ENCODE results near the gene GIPC2. TPM values are rescaled to one million over a fixed set of nuclear protein-coding genes. Genes with fewer than 3 reads are reported as not detected.

GIPC2 gene
- polyA plus RNA-seq, 1 donor (not counting 4 experiments of a cell fraction or from before 2014, with no cell fraction given), result 0.28 TPM

DNA sequence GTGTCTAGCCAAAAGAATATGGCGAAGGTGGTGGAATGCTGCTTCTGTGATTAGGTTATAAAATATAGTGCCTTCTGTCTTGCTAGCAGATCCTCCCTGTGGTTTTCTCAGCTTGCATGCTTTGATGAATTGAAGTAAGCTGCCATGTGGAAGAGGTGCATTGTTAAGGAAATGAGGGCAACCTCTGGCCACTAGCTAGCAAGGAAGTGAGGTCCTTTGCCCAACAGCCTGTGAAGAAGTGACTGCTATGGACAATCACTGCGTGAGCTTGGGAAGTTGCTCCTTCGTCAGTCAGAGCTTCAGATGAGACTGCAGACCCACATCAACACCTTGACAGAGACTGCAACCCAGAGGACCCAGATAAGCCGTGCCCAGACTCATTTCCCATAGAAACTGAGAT lies 109.4 kb downstream of the GIPC2 start:
- Histone ChIP-seq H3K79me2 (ENCODE audit: control insufficient read depth, insufficient read depth, low read length) (no peaks in the 10 kb centered on the region), H3K27ac (ENCODE audit: control insufficient read depth, insufficient read depth, low read length) (no peak overlapping the region), H3K9me1 (ENCODE audit: control insufficient read depth, extremely low read depth, insufficient read depth, low read length) (no peaks in the 10 kb centered on the region), H3K4me2 (ENCODE audit: control insufficient read depth, extremely low read depth, insufficient read depth, low read depth, low read length) (no peak overlapping the region), H3K4me1 (ENCODE audit: control insufficient read depth, extremely low read depth, insufficient read depth, low read length) (peaks cover 8% of the 10 kb centered on the region), H3K9ac (ENCODE audit: control insufficient read depth, extremely low read depth, insufficient read depth, low read length) (no peak overlapping the region), H2AFZ (ENCODE audit: control insufficient read depth, low read length) (no peak overlapping the region), H4K20me1 (ENCODE audit: control insufficient read depth, extremely low read depth, insufficient read depth, low read length) (no peaks in the 10 kb centered on the region), H3K4me3 (ENCODE audit: control insufficient read depth in 2 of 3, extremely low read depth in 1 of 3, insufficient read depth in 2 of 3, low read depth in 1 of 3, low read length in 3 of 3) (no peak overlapping the region), H3K36me3 (ENCODE audit: control insufficient read depth in 2 of 2, extremely low read depth in 1 of 2, insufficient read depth in 2 of 2, low read length in 2 of 2) (no peaks in the 10 kb centered on the region), H3K9me3 (ENCODE audit: control insufficient read depth, low read depth, low read length) (no peaks in the 10 kb centered on the region), H3K27me3 (ENCODE audit: control insufficient read depth, extremely low read depth, insufficient read depth, low read length) (no peaks in the 10 kb centered on the region)
- FAIRE-seq (no peak), DNase-seq (ENCODE audit: low read depth, low spot score) (no peak)
- dilution Hi-C loops (cut with MboI; ENCODE audit: extremely low pct_ligation_motif_present, low sequenced_read_pairs), result no loop called here
- no peak for TF ChIP-seq EZH2 (IDR thresholded peaks at IDR 0.05; ENCODE audit: low read length)
- no peak for TF ChIP-seq CTCF (optimal IDR thresholded peaks at IDR 0.05 in 1 of 3, IDR thresholded peaks at IDR 0.05 in 1 of 3, conservative IDR thresholded peaks at IDR 0.05 in 1 of 3; ENCODE audit: extremely low read depth in 1 of 3, insufficient read depth in 2 of 3, low read length in 3 of 3)

DNA sequence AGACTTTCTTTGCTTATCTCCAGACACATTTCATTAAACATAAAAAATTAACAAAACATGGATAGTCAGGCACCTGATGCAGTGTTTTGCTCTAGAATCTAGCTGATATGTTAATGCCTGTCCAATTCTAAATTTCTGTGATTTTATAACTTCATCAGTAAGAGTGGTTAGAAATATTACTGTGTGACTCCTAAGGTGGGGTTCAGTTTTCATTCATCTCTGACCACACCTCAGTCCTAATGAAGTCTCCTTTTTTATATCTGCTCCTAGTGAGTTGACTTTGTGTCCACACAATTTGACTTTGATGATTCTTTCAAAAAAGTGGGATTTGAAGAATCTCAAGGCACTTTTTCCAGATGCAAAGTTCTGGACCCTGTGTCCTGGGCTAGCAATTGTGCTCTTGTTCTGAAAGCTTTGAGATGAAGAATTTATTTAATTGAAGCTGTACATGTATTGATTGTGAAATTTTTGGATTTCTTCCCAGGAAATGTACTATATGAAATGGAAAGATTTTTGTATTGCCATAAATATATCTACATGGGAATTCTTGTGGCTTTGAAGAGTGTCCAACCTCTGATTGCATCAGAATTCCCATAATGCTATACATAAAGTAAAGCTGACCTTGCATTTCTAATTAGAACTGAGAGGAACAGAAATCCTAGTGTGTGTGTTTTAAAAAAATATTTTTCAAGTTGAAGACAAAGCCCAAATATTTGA lies 111.2 kb downstream of the GIPC2 start:
- Histone ChIP-seq H3K79me2 (ENCODE audit: control insufficient read depth, insufficient read depth, low read length) (no peaks in the 10 kb centered on the region), H3K9me3 (ENCODE audit: control insufficient read depth, low read depth, low read length) (no peaks in the 10 kb centered on the region), H4K20me1 (ENCODE audit: control insufficient read depth, extremely low read depth, insufficient read depth, low read length) (no peaks in the 10 kb centered on the region), H3K9ac (ENCODE audit: control insufficient read depth, extremely low read depth, insufficient read depth, low read length) (no peak overlapping the region), H3K36me3 (ENCODE audit: control insufficient read depth in 2 of 2, extremely low read depth in 1 of 2, insufficient read depth in 2 of 2, low read length in 2 of 2) (no peaks in the 10 kb centered on the region), H2AFZ (ENCODE audit: control insufficient read depth, low read length) (no peak overlapping the region), H3K4me1 (ENCODE audit: control insufficient read depth, extremely low read depth, insufficient read depth, low read length) (peaks cover 8% of the 10 kb centered on the region), H3K27me3 (ENCODE audit: control insufficient read depth, extremely low read depth, insufficient read depth, low read length) (no peaks in the 10 kb centered on the region), H3K4me3 (ENCODE audit: control insufficient read depth in 2 of 3, extremely low read depth in 1 of 3, insufficient read depth in 2 of 3, low read depth in 1 of 3, low read length in 3 of 3) (no peak overlapping the region), H3K27ac (ENCODE audit: control insufficient read depth, insufficient read depth, low read length) (no peak overlapping the region), H3K4me2 (ENCODE audit: control insufficient read depth, extremely low read depth, insufficient read depth, low read depth, low read length) (no peak overlapping the region), H3K9me1 (ENCODE audit: control insufficient read depth, extremely low read depth, insufficient read depth, low read length) (no peaks in the 10 kb centered on the region)
- no peak for TF ChIP-seq EZH2 (IDR thresholded peaks at IDR 0.05; ENCODE audit: low read length)
- no peak for FAIRE-seq
- dilution Hi-C loops (cut with MboI; ENCODE audit: extremely low pct_ligation_motif_present, low sequenced_read_pairs), result no loop called here
- no peak for DNase-seq (ENCODE audit: low read depth, low spot score)

GRCh38 chr1:78165816-78166215 lies 120.0 kb downstream of the GIPC2 start:
- FAIRE-seq (peak; percentile 71), DNase-seq (ENCODE audit: low read depth, low spot score) (no peak)
- H3K27ac ChIP-seq (ENCODE audit: control insufficient read depth, insufficient read depth, low read length), result no peak overlapping the region
- no peaks in the 10 kb centered on the region for H4K20me1 ChIP-seq (ENCODE audit: control insufficient read depth, extremely low read depth, insufficient read depth, low read length)
- H3K9me1 ChIP-seq (ENCODE audit: control insufficient read depth, extremely low read depth, insufficient read depth, low read length), result no peaks in the 10 kb centered on the region
- no peaks in the 10 kb centered on the region for H3K9me3 ChIP-seq (ENCODE audit: control insufficient read depth, low read depth, low read length)
- H3K79me2 ChIP-seq (ENCODE audit: control insufficient read depth, insufficient read depth, low read length), result no peaks in the 10 kb centered on the region
- no peak overlapping the region for H3K4me3 ChIP-seq (ENCODE audit: control insufficient read depth in 2 of 3, extremely low read depth in 1 of 3, insufficient read depth in 2 of 3, low read depth in 1 of 3, low read length in 3 of 3)
- TF ChIP-seq CTCF (optimal IDR thresholded peaks at IDR 0.05 in 1 of 3, IDR thresholded peaks at IDR 0.05 in 1 of 3, conservative IDR thresholded peaks at IDR 0.05 in 1 of 3; ENCODE audit: extremely low read depth in 1 of 3, insufficient read depth in 2 of 3, low read length in 3 of 3) (peak in 1 of 3 experiments; percentile 12), EZH2 (IDR thresholded peaks at IDR 0.05; ENCODE audit: low read length) (no peak)
- no peaks in the 10 kb centered on the region for H3K4me1 ChIP-seq (ENCODE audit: control insufficient read depth, extremely low read depth, insufficient read depth, low read length)
- dilution Hi-C loops (cut with MboI; ENCODE audit: extremely low pct_ligation_motif_present, low sequenced_read_pairs), result no loop called here
- H3K27me3 ChIP-seq (ENCODE audit: control insufficient read depth, extremely low read depth, insufficient read depth, low read length), result no peaks in the 10 kb centered on the region
- H2AFZ ChIP-seq (ENCODE audit: control insufficient read depth, low read length), result no peak overlapping the region
- no peaks in the 10 kb centered on the region for H3K36me3 ChIP-seq (ENCODE audit: control insufficient read depth in 2 of 2, extremely low read depth in 1 of 2, insufficient read depth in 2 of 2, low read length in 2 of 2)
- no peak overlapping the region for H3K4me2 ChIP-seq (ENCODE audit: control insufficient read depth, extremely low read depth, insufficient read depth, low read depth, low read length)
- no peak overlapping the region for H3K9ac ChIP-seq (ENCODE audit: control insufficient read depth, extremely low read depth, insufficient read depth, low read length)

All from keratinocyte (primary cell).